NCI-H82 (cell line): ENCODE results near the gene MS4A12.
"Not testable (repeated sequence)": the region's sequence is repeated elsewhere in the genome, so short reads cannot be mapped to it uniquely, and the experiment has no call there.

Experiments used
- DNase-seq: peaks from one replicate; lab custom pipeline; 2025; lab: John Stamatoyannopoulos, UW

Gene MS4A12

DNA sequence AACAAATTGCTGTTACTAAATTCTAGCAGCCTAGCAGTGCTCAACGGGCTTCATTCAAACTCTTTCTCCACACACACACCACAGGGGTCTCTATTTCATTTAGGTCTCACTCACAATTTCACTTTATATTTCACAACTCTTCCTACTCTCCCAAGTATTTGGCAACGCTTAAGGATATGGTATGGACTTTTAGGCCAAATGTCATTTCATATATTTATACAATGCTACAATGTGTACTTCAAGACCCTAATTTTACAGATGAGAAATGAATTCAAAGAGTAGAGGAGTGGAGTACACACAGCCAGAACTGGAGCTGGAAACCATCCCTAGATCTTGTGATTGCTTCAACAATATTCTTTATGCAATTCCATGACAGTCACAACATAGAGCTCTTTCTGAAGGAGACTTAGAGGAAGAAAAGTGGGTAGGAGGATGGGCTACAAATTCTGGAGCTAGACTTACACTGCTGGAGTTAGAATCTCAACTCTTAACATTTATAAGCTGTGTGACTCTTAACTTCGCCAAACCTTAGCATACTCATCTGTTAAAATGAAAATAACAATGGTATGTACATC is 20.2 kb downstream of the MS4A12 start:
- DNase-seq: no peak

- no peak for DNase-seq
These were observed 21.2 kb downstream of the MS4A12 start for GRCh38 chr11:60513496-60514460.

DNA sequence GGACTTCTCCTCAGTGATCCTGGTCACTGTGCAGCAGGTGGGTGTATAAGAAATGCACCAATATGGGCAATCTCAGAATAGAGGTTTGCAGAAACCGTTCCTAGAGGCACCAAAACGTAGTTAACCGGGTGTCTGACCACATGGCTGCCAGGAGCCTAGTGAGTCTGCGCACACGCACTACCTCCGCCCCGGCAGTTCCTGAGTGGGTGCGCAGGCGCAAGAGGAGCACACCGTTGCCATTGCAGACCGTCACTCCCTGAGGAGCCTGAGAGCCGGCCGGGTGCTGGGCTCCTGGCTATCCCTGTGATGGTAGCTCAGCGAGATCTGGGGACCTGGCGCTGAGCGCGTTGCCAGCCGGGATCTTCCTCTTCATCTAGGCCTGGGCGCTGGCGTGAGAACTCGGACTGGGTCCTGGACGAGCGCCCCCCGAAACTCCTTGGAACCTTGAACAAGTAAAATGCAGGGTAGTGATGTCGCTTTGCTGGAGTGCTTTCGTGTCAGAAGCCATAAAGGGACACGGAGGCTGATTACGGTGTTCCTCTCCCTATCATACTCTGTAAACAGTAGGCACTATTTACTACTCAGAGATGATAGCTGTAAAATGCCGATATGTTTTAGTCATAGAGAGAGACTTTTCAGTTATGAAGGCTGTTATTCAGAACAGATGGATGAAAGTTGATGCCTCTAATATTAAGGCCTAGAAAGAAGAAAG is 22.7 kb downstream of the MS4A12 start, which contains the start of gene MS4A13:
MS4A13 (plus strand) TSS at position 249 of the 712 bp plus-strand sequence. CDS start 2,692 bp downstream, outside the sequence.
- no peak for DNase-seq

DNA sequence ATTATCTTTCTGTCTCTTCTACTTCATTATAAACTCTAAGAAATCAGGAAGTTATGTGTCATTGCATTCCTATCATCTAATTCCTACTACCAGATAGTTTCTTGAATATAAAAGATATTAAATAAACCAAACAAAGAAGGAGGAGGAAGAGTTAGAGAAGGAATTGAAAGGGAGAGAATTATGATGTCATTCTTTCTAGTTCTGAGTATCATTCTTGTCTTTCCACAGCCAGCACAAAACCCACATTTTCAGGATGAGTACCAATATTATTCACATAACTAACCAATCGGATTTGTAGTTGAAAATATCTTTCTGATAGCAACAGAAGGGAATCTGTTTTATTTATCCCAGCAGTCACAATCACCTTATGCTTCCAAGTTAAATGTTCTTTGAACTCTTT is 35.9 kb downstream of the MS4A12 start:
- DNase-seq: no peak

DNA sequence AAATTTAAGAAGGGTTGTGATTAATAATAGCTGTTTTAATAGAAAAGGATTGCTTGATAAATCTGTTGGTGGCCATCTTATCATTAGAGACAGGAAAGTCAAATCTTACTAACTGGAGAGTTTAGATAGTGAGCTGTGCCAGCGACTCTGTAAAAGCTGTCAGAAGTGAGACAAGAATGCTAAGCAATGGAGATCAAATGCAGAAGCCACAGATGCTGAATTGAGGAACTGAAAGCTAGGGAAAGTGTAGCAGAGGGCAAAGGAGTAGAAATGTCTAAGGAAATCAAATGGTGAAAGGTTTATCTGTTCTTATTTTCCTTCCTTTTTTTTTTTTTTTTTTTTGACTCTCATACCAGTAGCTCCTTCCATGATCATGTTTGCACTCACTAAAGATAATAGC is 36.4 kb downstream of the MS4A12 start:
- no peak for DNase-seq

DNA sequence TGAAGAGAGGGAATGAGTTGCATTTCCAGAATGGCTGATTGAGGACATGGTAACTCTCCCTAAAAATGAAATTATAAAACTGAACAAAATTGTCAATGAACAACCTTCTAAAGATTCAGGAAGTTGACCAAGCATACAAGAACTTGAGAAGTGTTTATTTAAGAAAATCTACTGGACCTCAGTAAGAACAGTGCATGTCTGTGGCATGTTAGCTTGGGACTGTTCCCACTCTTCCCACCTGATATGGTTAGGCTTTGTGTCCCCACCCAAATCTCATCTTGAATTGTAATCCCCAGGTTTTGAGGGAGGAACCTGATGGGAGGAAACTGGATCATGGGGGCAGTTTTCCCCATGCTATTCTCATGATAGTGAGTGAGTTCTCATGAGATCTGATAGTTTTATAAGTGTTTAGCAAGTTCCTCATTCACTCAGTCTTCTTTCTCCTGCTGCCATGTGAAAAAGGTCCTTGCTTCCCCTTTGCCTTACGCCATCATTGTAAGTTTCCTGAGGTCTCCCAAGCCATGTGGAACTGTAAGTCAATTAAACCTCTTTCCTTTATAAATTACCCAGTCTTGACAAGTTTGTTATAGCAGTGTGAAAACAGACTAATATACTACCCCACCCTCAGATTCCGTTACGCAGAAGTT is 38.0 kb downstream of the MS4A12 start:
- no peak for DNase-seq

GRCh38 chr11:60532383-60532782 is 39.8 kb downstream of the MS4A12 start:
- DNase-seq: peak; percentile 1

GRCh38 chr11:60538627-60539026 is 46.0 kb downstream of the MS4A12 start:
- not testable (repeated sequence) for DNase-seq

DNA sequence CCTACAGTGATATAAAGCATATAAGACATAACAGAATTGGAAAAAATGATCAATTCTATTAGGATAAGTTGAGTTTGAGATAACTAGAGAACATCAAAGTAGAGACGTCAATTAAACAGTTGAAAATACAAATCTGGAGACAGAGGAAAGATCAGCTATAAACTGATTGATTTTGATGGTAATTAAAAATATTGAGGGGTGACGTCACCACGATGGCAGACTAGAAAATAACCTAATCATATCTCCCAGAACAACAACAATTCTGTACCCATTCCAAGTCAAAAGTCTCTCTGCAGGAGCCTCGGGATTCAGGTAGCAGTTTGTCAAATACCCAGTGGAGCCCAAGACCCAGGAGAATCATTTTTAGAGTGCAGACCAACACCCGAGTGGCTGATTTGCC is 51.5 kb downstream of the MS4A12 start:
- DNase-seq: no peak
